ENCODE measurements around the gene PDLIM1. TPM values are rescaled to one million over a fixed set of nuclear protein-coding genes. Genes with fewer than 3 reads are reported as not detected.
A peak's percentile ranks its signal among the peaks of the same experiment; 100 is the strongest.

PDLIM1 gene
- total RNA-seq, 2 donors from 2014 or later = 161 to 271 TPM

GRCh38 chr10:95321554-95322301 lies 30.9 kb upstream of the PDLIM1 start:
- intact Hi-C loops (cut with DNase I) = no loop called here
- no peak for DNase-seq
- no peak for ATAC-seq

- DNase-seq (no peak), ATAC-seq (no peak)
- intact Hi-C loops (cut with DNase I) = no loop called here
Observed at GRCh38 chr10:95319239-95319638, 28.4 kb upstream of the PDLIM1 start.

GRCh38 chr10:95315509-95315908 lies 24.7 kb upstream of the PDLIM1 start:
- intact Hi-C loops (cut with DNase I) = no loop called here

GRCh38 chr10:95314192-95314918 lies 23.6 kb upstream of the PDLIM1 start:
- DNase-seq = no peak
- intact Hi-C loops (cut with DNase I) = no loop called here
- ATAC-seq = no peak

More at GRCh38 chr10:95315509-95315908, 24.7 kb upstream of the PDLIM1 start:
- DNase-seq (no peak), ATAC-seq (no peak)

GRCh38 chr10:95312986-95313495 lies 22.2 kb upstream of the PDLIM1 start:
- intact Hi-C loops (cut with DNase I) = no loop called here
- ATAC-seq (no peak), DNase-seq (no peak)

- ATAC-seq (no peak), DNase-seq (no peak)
- intact Hi-C loops (cut with DNase I) = no loop called here
Observed at GRCh38 chr10:95312257-95312656, 21.5 kb upstream of the PDLIM1 start.

GRCh38 chr10:95309958-95310357 lies 19.2 kb upstream of the PDLIM1 start:
- ATAC-seq = no peak
- DNase-seq = no peak
- intact Hi-C loops (cut with DNase I) = no loop called here

GRCh38 chr10:95308389-95309302 lies 17.8 kb upstream of the PDLIM1 start:
- peak; percentile 62 to 92 for ATAC-seq
- intact Hi-C loops (cut with DNase I) = no loop called here
- DNase-seq = peak; percentile 92

GRCh38 chr10:95306851-95307250 lies 16.0 kb upstream of the PDLIM1 start:
- DNase-seq = no peak
- ATAC-seq = no peak
- intact Hi-C loops (cut with DNase I) = no loop called here

GRCh38 chr10:95306318-95306650 lies 15.5 kb upstream of the PDLIM1 start:
- ATAC-seq (no peak), DNase-seq (no peak)
- intact Hi-C loops (cut with DNase I) = no loop called here

GRCh38 chr10:95305606-95306317 lies 15.0 kb upstream of the PDLIM1 start:
- peak in 1 of 2 donors; percentile 6 for ATAC-seq
- no peak for DNase-seq
- intact Hi-C loops (cut with DNase I) = no loop called here

GRCh38 chr10:95304976-95305375 lies 14.2 kb upstream of the PDLIM1 start:
- DNase-seq (no peak), ATAC-seq (no peak)
- intact Hi-C loops (cut with DNase I) = no loop called here

GRCh38 chr10:95304463-95304862 lies 13.7 kb upstream of the PDLIM1 start:
- ATAC-seq (no peak), DNase-seq (no peak)
- intact Hi-C loops (cut with DNase I) = no loop called here

GRCh38 chr10:95303950-95304349 lies 13.1 kb upstream of the PDLIM1 start:
- DNase-seq (no peak), ATAC-seq (no peak)
- intact Hi-C loops (cut with DNase I) = no loop called here

GRCh38 chr10:95303535-95303934 lies 12.7 kb upstream of the PDLIM1 start:
- ATAC-seq (peak in 1 of 2 donors; percentile 8), DNase-seq (no peak)
- intact Hi-C loops (cut with DNase I) = no loop called here

GRCh38 chr10:95300022-95300539 lies 9.3 kb upstream of the PDLIM1 start:
- ATAC-seq = no peak
- no peak for DNase-seq
- intact Hi-C loops (cut with DNase I) = no loop called here

GRCh38 chr10:95297402-95297801 lies 6.6 kb upstream of the PDLIM1 start:
- ATAC-seq (peak; percentile 42 to 54), DNase-seq (no peak)
- intact Hi-C loops (cut with DNase I) = no loop called here

GRCh38 chr10:95296764-95297163 lies 6.0 kb upstream of the PDLIM1 start:
- ATAC-seq = no peak
- intact Hi-C loops (cut with DNase I) = no loop called here
- no peak for DNase-seq
